ENCODE measurements around the gene SLC22A23.
"Not testable (repeated sequence)": the region's sequence is repeated elsewhere in the genome, so short reads cannot be mapped to it uniquely, and the experiment has no call there.

Gene SLC22A23

DNA sequence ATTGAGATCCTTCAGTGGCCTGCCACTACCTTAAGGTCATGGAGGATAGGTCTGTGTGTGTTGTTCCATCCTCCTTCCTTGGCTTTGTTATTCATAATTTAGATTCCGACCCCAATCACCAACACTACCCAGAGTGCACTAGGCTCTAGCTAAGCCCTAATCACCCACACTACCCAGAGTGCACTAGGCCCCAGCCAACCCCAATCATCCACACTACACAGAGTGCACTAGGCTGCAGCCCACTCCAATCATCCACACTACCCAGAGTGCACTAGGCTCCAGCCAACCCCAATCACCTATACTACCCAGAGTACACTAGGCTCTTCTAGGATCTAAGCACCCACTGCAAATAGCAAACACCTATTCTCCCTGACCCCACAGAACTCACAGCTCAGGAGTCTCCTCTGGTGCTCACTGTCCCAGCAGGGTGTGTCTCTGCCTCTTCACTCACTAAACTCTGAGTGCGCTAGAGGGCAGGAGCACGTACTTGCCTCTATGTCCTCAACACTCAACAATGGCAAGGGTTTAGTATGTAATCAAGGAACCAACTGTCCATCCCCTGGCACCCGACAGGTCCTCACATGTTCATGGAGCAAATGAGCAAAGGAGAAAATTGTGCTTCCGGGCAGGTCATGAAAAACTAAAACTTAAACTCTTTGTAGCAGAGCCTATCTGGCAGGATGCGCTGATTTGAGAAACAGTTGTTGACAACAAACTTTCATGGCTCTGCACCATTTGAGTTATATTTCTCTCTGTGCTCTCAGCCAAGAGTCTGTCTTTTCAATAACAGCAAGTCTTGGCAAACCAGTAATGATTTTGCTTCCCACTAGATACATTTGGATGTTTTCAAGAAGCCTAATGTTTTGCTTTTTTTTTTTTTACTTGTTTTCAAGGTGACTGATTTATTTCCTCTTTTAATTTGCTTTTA, 54.3 kb downstream of the SLC22A23 start:
- no peak for DNase-seq

DNA sequence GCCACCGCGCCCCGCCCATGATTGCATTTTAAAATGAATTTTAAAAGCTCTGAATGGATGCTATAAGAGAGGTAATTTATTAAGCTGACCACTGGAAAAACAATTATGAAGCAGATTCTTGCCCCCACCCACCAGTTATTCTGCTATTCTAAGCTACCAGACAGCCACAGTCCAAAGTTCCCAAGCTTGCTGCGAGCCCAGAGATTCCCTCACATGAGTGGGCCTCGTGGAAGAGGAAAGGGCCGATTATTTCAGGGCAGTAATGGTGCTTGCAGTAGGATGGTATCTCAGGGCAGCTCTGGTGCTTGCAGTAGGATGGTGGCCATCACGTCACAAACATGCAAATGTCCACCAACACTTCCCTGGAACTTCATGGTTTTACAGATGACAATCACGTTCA, 56.7 kb downstream of the SLC22A23 start:
- DNase-seq: no peak

DNA sequence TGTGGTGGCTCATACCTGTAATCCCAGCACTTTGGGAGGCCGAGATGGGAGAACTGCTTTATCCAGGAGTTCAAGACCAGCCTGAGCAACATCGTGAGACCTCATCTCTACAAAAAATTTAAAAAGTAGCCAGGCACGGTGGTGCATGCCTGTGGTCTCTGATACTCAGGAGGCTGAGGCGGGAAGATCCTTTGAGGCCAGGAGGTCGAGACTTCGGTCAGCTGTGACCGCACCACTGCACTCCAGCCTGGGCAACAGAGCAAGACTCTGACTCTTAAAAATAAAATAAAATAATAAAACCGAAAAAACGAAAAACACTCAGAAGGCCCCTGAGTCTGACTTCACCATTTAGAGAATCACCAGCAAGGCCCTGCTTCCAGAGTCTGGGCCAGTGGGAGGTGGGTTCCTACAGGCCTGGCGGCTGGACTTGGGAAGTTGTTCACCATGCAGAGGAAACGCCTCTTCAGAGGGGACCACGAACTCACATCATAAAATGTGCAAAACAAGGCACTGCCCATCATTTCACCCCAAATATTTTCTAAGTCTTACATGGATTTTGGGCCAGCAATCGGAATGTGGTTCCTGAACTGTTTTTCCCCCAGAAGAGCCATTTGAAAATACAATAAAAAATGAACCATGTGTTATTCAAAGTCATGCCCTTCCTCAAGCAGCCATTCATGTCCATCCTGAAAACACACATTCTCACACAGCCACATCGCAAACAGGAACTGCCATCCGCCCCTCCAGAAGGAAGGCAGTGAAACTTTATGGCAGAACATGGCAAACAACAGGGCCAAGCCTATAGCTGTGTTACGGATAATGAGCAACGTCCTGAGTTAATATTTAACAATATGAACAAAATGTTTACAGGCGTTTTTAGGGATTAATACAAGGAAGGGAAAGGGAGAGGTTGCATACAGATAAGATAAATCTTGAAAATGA, 57.8 kb downstream of the SLC22A23 start:
- DNase-seq: no peak

DNA sequence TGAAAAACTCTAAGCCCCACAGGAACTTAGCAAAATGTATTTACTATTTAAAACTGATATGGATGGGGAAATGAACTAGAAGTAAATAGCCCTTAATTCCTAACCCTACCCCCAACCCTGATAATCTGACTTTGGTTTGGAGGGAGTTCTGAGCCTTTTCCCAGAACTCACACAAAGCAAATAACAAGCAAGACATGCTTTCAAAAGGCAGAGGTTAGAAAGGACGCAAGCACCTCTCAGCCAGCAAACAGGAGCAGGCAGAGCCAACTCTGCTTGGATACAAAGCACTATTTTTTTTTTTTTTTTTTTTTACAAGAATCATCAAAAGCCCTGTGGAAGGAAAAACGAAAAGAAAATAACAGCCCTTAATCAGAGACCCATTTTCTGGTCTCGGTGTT, 58.7 kb downstream of the SLC22A23 start:
- DNase-seq: no peak

DNA sequence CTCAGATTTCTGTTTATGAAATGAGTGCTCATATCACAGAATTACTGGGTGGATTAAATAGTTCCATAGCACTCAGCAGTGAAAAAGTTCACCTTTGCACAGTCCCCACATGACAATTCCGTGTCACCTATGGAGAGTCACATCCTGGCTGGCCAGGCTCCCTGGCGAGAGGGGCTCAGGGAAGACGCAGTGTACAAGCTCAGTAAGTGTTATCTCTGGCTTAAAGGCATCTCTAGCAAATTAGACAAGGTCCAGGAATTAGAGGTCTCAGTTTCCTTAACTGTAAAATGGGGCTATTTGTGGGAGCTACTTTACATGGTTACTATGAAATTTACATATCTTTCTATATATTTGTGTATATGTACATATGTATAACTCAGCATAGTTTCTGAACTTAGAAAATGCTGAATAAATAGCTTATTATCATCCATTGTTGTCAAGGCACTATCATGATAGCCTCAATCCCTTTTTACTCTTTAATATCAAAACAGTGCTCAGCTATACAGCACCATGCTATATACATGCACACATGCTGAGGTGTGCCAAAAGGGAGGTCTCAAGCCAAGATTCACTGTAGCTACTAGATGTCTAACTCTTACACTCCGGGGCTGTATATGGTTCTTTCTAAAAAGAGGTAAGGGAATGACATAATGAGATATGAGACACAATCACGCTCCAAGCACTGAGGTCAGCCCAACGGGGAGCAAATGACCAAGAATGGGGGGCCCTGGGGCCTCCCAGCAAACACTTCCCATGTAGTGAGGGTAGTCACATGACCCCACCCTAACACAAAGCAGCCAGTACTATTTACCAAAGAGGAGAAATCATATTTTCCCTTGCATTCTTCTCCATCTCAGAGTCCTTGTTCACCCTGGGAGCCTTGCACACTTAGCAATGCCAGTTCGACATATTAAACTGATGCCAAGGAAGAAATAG, 59.4 kb downstream of the SLC22A23 start:
- no peak for DNase-seq

DNA sequence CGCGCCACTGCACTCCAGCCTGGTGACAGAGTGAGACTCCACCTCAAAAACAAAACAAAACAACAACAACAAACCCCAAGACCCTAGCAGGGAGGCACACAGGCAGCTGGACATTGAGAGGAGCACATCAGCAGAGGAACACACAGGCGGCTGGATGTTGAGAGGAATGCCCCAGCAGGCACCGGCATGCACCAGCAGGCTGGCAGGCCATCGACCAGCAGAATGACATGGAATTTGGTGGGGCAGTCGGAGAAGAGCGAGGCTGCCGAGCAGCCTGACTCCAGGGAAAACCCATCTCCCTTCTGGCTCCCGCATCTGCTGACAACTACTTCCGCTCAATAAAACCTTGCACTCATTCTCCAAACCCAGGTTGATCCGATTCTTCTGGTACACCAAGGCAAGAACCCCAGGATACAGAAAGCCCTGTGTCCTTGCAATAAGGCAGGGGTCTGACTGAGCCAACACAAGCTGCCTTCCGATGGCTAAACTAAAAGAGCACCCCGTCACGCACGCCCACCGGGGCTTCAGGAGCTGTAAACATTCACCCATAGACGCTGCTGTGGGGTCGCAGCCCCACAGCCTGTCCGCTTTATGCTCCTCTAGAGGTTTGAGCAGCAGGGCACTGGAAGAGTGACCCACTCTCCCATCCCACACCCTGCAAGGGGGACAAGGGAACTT, 60.2 kb downstream of the SLC22A23 start:
- no peak for DNase-seq

DNA sequence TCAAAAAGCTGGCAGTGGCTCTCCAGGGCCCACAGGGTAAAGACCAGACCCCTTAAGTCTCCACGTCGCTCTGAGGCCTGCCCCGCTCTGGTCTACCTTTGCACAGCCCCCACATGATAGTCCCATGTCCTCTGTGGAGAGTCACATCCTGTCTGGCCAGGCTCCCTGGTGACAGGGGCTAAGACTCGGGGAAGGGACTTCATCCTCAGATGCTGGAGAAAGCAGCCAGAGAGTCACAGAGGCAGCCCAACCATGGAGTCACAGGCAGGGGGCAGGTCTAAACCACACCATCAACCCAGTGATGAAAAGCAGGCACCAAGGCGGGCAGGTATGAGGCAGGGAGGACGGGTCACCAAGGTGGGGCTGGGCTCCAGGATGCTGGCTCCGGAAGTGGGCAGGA, 62.2 kb downstream of the SLC22A23 start:
- DNase-seq: no peak

DNA sequence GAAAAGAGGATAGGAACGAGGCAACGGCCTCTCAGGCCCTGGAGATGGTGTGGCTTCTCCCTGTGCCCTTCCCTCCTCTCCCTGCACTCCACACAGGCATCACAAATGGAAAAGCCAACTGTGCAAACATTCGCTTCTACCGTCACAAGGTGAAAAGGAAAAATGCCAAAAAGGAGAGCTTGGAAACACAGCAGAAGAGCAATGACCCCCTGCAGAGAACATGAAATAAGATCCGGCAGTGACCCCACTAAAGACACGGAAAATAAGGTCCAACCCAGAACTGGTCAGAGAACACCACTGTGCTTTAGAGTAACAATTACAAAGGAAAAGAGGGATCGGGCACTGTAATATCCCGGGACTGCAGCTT, 63.0 kb downstream of the SLC22A23 start:
- peak; percentile 3 for DNase-seq

DNA sequence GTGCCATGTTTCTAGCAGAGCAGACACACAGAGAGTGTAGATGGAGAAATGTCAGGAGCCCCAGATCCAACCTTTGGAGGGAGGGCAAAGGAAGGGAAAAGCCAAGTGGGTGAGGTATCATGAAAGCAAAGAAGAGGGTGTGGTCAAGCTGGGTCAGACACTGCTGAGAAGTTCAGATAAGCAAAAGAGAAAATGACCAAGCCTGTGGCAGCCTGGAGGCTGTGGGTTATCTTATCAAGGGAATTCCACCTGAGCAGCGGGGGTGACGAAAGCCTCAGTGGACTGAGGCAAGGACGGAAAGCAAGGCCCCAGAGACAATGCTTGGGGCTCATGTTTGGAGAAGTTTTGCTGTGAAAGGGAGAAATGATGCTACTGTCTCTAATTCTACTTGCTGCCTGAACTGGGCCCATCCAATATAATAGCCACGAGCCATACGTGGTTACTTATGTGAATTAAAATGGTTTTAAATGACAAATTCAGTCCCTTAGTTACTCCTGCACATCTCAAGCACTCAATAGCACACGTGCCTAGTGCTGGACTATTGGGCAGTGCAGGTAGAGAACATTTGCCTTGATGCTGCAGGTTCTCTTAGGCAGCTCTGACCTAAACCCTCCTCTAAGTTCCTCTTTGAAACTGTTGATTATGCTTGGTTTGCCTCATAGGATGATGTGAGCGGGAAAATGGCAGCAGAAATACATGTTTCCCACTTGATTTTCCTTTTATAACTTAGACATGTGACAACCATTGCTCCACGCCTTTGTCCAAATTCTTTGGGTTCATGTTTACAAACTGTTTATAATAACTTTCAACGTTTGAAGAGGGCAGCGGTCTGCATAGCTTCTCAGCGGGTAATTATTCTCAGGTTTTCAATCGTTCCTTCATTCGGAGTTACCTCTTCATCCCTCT, 63.7 kb downstream of the SLC22A23 start:
- DNase-seq: no peak

DNA sequence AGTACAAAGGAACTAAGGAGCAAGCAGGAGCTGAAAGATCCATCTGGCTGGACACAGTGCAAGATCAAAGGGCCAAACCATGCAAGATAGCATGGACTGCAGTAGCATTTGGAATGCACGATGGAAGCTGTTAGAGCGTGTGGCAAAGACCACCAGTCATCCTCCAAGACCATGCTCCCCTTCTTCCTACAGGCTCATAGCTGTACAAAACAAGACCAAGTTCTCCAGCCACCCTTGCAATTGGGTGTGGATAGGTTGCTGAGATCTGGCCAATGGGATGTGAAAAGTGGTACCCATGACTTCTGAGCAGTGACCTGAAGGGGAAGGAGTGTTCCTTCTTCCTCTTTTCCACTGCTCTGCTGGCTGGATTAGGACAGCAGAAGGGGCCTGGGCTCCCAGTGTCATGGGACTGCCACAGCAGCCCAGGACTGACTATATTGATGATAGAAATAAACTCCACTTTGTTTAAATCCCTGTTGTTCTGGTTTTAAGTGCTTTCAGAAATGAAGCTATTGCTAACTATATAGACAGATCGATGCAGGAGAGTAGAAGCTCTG, 64.9 kb downstream of the SLC22A23 start:
- no peak for DNase-seq

DNA sequence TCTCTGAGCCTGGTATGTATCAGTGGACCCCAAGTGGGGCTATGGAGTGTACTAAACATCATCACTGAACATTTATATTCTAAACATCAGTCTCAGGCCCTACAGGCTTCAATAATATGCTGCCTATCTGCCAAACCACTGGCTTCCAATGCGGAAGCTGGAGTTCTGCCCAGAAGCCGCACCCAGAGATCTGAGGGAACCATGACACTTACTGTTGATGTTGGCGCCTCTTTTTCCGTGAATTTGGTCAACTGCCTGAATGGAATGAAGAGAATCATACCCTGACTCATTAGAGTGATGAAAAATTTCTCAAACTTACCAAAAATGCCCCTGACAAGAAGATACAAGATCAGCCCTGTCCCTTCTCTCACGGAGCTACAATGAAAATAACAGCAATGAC, 66.2 kb downstream of the SLC22A23 start:
- no peak for DNase-seq

DNA sequence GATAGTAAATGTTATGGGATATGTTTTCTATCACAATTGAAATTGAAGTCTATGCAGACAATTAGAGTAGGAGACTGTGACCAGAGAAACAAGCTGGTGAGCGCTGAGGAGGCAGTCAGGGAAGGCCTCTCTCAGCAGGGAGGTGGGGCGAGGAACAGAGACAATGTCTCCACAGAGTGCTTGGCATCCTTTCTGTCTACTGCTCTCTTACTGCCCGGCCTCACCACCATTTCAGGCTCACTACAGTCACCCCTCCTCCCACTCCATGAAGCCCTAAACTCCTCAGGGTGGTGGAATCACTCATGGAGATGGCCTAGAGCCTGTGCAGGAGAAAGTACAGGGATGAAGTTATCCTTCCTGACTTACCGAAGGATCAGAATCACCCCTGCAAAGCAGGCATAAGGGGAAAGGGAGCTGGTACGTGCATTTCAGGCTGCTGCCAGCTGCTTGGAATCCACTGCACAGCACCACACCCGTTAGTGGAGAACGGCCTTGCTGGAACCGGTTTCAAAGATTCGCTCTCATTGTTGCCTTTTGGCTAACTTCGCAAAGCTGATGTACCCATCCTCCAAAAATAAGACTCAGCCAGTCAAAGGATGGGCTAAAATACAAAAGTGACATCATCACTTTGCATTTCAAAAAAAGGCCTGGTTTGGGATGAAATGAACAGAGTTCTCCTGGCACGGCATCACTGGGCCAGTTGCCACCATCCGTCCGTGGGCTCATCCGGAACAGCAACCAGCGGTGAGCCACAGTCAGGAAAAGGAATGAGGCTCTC, 67.3 kb downstream of the SLC22A23 start:
- no peak for DNase-seq

DNA sequence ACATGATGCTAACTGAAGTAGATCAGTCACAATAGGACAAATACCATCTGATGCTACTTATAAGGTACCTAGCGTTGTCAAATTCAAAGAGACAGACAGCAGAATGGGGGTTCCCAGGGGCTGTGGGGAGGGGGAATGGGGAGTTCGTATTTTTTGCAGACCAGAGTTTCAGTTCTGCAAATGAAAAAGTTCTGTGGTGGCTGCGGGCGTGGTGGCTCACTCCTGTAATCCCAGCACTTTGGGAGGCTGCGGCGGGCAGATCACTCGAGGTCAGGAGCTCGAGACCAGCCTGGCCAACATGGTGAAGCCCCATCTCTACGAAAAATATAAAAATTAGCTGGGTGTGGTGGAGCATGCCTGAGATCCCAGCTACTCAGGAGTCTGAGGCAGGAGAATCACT, 68.1 kb downstream of the SLC22A23 start:
- no peak for DNase-seq

DNA sequence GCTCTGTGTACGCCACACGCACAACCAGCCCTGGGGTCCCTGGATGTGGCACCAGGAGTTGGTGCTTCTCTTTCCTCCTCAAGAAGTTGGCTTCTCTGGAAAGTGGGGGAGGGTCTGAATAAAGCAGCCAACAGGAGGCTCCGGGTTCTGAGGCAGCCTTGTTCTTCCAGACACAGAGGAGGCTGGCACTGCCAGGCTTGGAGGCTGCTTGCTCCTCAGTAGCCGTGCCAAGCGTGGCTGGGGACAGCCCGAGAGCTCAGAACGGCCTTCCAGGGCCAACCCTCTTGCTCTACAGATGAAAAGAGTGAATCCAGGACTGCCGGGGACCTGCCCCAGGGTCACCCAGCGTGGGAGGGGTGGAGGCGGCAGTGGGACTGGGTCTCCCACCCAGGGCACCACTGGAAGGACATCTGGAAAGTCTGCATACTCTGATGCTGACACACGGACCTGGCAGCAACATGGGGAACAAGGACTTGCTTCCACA, 70.4 kb downstream of the SLC22A23 start:
- DNase-seq: no peak

DNA sequence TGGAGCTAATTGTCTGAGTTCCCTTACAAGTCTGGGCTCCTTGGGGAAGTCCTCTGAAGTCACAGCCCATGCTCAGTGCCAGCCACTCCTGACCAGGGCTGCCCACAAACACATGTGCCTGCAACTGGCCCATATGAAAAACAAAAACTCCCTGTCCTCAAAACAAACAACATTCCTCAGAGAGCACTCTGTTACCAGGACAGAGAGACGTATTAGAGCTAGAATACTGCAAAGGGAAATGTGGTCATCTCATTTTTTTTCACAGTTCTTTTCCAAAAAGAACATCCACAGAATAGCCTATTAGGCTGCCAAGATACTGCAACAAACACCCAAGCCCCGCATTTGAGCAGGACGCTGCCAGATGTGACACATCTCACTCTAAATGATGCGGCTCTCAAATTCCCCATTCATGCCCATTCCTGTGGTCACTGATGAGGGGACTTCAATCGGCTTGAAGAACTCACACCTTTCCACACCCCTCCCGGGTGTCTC, 71.1 kb downstream of the SLC22A23 start:
- DNase-seq: no peak

DNA sequence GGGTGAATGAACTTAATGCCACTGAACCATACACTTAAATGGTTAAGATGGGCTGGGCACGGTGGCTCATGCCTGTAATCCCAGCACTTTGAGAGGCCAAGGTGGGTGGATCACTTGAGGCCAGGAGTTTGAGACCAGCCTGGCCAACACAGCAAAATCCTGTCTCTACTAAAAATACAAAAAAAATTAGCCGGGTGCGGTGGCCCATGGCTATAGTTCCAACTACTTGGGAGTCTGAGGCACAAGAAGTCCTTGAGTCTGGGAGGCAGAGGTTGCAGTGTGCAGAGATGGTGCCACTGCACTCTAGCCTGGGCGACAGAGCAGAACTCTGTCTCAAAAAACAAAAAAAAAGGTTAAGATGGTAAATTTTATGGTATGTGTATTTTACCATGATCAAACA, 71.7 kb downstream of the SLC22A23 start:
- DNase-seq: not testable (repeated sequence)

DNA sequence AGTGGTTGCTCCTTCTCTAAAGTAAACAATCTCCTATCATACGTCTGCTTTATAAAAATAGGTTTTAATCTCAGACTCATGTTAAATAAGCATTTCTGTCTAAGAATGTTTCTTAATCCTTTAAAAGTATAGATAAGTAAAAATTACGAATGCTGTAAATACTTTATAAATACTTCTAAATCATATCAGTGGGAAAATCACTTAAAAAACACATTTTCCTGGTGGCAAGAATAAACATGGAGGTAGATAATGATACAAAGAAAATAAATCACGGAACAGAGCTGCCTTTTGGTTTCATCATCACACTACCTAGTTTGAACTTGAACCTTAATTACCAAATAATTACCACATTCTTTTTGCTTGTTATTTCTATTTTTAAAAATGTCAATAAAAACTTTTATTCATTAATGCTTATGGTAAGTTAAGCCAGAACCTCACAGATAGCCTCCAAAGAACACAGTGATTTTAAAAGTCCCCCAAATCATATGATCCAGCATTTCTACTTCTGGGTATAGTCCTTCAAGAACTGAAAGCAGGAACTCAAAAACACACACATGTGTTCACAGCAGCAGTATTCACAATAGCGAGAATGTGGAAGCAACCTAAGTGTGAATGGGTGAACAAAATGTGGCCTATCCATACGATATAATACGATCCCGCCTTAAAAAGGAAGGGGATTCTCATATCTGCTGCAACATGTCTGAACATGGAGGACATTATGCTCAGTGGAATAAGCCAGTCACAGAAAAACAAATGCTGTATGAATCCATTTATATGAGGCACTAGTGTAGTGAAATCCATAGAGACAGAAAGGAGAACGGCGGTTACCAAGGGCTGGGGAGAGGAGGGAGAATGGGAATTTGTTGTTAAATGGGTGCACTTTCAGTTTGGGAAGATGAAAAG, 72.4 kb downstream of the SLC22A23 start:
- no peak for DNase-seq

DNA sequence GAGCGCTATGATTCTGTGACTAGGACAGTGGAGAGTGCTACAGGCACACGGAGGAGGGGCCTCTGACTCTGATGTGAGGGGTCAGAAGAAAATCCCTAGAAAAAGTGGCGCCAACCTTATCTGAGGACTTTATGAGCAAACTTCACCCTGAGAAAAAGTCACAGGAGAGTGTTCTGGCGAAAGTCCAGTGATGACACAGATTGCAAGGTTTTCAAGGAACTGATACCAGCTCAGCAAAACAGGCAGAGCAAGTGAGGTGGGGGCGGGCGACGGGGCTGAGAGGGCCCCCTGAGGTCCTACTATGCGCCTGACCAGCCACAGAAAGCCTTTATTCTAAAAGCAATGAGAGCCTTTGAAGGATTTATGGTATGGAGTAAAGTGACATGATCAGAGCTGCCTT, 73.3 kb downstream of the SLC22A23 start:
- no peak for DNase-seq

Data from NCI-H2081 treated with DMSO at 0.1 percent for 48 hours (cell line).